ENCODE results near the gene PTP4A1.
"Not testable (repeated sequence)": the region's sequence is repeated elsewhere in the genome, so short reads cannot be mapped to it uniquely, and the experiment has no call there.

The PTP4A1 gene

GRCh38 chr6:63582579-63583231, 10.4 kb downstream of the PTP4A1 start:
- DNase-seq (ENCODE audit: low spot score): no peak

DNA sequence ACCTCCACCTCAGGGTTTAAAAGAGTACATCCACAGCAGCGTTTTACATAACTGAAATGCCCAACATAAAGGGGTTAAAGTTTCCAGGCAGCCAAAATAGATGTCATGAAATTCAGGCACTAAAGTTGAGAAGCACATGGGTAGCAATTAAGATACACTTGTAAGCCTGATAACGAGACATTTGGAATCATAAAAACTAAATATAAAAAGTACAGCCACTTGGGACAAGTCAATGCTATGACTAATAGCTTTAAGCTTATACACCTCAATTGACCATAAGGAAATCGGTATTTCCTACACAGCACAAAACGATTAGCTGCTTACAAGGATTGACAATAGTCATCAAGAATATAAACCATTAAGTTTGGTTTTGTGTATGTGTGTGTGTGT, 11.8 kb downstream of the PTP4A1 start:
- no peak for DNase-seq (ENCODE audit: low spot score)

DNA sequence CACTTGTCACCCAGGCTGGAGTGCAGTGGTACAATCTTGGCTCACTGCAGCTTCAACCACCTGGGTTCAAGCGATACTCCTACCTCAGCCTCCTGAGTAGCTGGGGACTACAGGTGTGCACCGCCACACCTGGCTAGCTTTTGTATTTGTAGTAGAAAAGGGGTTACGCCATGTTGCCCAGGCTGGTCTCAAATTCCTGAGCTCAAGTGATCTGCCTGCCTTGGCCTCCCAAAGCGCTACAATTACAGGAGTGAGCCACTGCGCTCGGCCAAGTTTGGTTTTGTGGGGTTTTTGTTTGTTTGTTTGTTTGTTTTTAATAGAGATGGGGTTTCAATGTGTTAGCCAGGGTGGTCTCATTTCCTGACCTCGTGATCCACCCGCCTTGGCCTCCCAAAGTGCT, 12.3 kb downstream of the PTP4A1 start:
- no peak for DNase-seq (ENCODE audit: low spot score)

- DNase-seq (ENCODE audit: low spot score): not testable (repeated sequence)
These were observed 13.4 kb downstream of the PTP4A1 start for GRCh38 chr6:63585652-63586051.

- DNase-seq (ENCODE audit: low spot score): no peak
These were observed 17.7 kb downstream of the PTP4A1 start for GRCh38 chr6:63589952-63590411.

- no peak for DNase-seq (ENCODE audit: low spot score)
These were observed 20.6 kb downstream of the PTP4A1 start for GRCh38 chr6:63592886-63593285.

- DNase-seq (ENCODE audit: low spot score): no peak
These were observed 25.1 kb downstream of the PTP4A1 start for GRCh38 chr6:63597141-63598048.

- peak; percentile 83 for DNase-seq (ENCODE audit: low spot score)
These were observed 26.1 kb downstream of the PTP4A1 start for GRCh38 chr6:63598049-63599036.

DNA sequence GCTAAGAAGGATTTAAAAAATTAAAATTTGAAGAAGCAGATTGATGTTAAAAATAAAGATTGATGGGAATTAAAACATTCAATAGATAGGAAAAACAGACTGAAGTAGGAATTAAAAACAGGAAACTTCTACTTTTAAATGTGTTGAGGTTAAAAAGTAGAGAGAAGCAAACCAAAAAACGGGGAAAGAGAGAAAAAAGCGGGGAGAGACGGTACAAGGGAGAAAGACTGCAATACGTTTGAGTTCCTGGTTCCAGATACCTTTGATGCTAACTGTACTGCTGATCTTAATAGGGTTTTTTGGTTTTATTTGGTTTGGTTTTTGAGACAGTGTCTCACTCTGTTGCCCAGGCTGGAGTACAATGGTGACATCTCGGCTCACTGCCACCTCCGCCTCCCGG, 27.0 kb downstream of the PTP4A1 start:
- no peak for DNase-seq (ENCODE audit: low spot score)

GRCh38 chr6:63600136-63600535, 27.9 kb downstream of the PTP4A1 start:
- DNase-seq (ENCODE audit: low spot score): no peak

- DNase-seq (ENCODE audit: low spot score): no peak
These were observed 37.0 kb downstream of the PTP4A1 start for GRCh38 chr6:63609231-63609630.

GRCh38 chr6:63610944-63611343, 38.7 kb downstream of the PTP4A1 start:
- DNase-seq (ENCODE audit: low spot score): no peak

GRCh38 chr6:63611560-63611959, 39.3 kb downstream of the PTP4A1 start:
- DNase-seq (ENCODE audit: low spot score): no peak

DNA sequence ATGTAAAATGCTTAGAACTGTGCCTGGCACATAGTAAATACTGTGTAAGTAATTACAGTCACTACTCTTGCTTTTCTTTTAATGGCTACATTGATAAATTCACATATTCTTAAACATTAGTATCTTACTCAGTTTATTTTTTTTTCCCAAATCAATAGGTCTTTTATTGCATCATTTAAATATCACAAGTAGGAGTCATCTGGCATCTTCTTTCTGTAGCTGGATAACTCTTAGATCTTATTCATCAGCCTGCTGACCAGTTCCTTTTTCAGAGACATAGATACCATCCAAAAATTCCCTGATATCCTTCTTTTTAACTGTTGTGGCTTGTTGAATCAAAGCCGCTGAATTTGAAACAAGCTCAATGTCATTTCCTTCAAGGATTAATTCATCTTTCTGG, 43.3 kb downstream of the PTP4A1 start:
- DNase-seq (ENCODE audit: low spot score): no peak

Measured in HuH-7 (cell line).